HepG2 (cell line): ENCODE data around the gene SLC36A2.

Experiments used
- EP300 ChIP-seq, 3 experiments: sonication (generic) in 1 of 3; formaldehyde crosslinking in 1 of 3; IDR thresholded peaks; 2 replicates each; pipeline versions ENCODE4 v1.5.1 to v1.6.1; 2011 to 2020; ENCODE audit warnings: low read depth in 2 of 3, low read length in 2 of 3, borderline replicate concordance in 1 of 3, improper control_type of control experiment in 1 of 3, mild to moderate bottlenecking in 1 of 3, missing genetic modification reagents in 1 of 3, moderate library complexity in 1 of 3
- PRMT3 ChIP-seq: sonication (generic); formaldehyde crosslinking; IDR thresholded peaks from 2 replicates; pipeline ENCODE4 v1.8.1; 2022; ENCODE audit warnings: low read depth, mild to moderate bottlenecking, moderate library complexity, missing genetic modification reagents, borderline replicate concordance
- PTBP1 ChIP-seq: fragments of 200-400 bp; formaldehyde crosslinking; IDR thresholded peaks from 2 replicates; pipeline ENCODE4 v1.6.1; 2018; ENCODE audit warnings: low read length, low read depth; ENCODE audit not compliant: poor library complexity, severe bottlenecking
- TF ChIP-seq, protein P1 (sequence below): sonication (generic); formaldehyde crosslinking; IDR thresholded peaks from 2 replicates; pipeline ENCODE4 v1.4.0; 2020; ENCODE audit warnings: missing genetic modification reagents, mild to moderate bottlenecking, borderline replicate concordance
- TF ChIP-seq, protein P2 (sequence below): sonication (generic); formaldehyde crosslinking; IDR thresholded peaks from 2 replicates; pipeline ENCODE4 v1.5.0; 2020; ENCODE audit warnings: mild to moderate bottlenecking, missing genetic modification reagents, moderate library complexity

DNA sequence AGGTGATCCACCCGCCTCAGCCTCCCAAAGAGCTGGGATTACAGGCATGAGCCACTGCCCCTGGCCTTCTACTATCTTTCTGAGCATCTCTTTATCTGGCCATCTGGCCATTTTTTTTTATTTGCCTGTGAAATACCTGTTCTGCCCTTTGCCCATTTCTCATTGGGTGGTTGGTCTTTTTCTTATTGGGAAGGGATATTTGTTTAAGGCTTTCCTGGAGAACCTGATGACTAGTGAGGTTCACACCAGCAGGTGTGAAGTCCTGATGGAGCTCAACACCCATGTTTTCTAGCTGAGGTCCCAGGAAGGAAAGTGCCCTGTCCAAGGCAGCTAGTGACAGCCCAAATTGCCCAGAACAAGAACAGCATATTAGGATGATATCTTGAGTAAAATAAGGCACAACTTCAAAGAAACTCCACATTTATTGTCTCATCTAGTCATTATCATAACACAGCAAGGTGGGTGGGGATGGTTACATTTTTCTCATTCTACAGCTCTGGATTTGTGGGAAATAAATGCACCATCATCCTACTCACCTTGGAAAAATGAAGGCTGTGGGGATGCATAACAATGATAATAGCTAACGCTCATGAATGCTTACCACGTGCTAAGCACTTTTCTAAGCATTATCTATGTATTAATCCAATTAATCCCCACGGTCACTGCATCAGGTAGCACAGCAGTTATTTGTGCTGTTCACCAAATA, 64.1 kb downstream of the SLC36A2 start:
- no peak for TF ChIP-seq EP300 (IDR thresholded peaks at IDR 0.05; ENCODE audit: low read depth in 2 of 2, low read length in 2 of 2)
- no peak for TF ChIP-seq EP300 (CRISPR knock-in tag; IDR thresholded peaks at IDR 0.05; ENCODE audit: borderline replicate concordance)
- TF ChIP-seq PTBP1 = no peak
- TF ChIP-seq, protein P1, sequence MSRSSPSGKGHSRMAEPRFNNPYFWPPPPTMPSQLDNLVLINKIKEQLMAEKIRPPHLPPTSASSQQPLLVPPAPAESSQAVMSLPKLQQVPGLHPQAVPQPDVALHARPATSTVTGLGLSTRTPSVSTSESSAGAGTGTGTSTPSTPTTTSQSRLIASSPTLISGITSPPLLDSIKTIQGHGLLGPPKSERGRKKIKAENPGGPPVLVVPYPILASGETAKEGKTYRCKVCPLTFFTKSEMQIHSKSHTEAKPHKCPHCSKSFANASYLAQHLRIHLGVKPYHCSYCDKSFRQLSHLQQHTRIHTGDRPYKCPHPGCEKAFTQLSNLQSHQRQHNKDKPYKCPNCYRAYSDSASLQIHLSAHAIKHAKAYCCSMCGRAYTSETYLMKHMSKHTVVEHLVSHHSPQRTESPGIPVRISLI (CRISPR knock-in tag) = no peak
- TF ChIP-seq, protein P2, sequence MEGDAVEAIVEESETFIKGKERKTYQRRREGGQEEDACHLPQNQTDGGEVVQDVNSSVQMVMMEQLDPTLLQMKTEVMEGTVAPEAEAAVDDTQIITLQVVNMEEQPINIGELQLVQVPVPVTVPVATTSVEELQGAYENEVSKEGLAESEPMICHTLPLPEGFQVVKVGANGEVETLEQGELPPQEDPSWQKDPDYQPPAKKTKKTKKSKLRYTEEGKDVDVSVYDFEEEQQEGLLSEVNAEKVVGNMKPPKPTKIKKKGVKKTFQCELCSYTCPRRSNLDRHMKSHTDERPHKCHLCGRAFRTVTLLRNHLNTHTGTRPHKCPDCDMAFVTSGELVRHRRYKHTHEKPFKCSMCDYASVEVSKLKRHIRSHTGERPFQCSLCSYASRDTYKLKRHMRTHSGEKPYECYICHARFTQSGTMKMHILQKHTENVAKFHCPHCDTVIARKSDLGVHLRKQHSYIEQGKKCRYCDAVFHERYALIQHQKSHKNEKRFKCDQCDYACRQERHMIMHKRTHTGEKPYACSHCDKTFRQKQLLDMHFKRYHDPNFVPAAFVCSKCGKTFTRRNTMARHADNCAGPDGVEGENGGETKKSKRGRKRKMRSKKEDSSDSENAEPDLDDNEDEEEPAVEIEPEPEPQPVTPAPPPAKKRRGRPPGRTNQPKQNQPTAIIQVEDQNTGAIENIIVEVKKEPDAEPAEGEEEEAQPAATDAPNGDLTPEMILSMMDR (CRISPR knock-in tag) = no peak
- TF ChIP-seq PRMT3 (CRISPR knock-in tag) = no peak
